GM18507 (cell line): Measurements from ENCODE around the gene LRRC37B.
"Not testable (repeated sequence)": the region's sequence is repeated elsewhere in the genome, so short reads cannot be mapped to it uniquely, and the experiment has no call there.

Experiments
- DNase-seq: peaks from one replicate; pipeline ENCODE4 v3.0.0; 2011; ENCODE audit warnings: low read depth; ENCODE audit not compliant: insufficient read length; ENCODE audit errors: extremely low spot score
- FAIRE-seq: peaks from 2 replicates; lab custom pipeline; 2011; peaks lifted over from hg19 to GRCh38; lab: Jason Lieb, UNC

Gene LRRC37B

DNA sequence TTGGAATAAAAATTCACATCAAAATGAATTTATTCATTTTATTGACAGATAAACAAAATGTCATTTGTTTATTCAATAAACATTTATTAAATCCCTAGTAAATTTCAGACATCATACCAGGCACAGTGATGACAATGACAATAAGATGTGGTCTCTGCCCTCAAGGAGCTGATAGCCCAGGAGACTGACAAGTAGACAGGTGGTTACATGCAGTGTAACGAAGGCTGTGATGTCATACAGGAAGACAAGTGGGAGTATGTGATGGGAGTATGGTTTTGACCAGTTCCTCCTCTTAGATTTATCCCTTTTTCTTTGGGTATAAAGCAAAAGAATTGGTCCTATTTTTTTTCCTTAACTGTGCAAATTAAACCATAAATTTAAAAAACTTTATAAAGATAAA is 26.6 kb downstream of the LRRC37B start:
- not testable (repeated sequence) for DNase-seq, FAIRE-seq

DNA sequence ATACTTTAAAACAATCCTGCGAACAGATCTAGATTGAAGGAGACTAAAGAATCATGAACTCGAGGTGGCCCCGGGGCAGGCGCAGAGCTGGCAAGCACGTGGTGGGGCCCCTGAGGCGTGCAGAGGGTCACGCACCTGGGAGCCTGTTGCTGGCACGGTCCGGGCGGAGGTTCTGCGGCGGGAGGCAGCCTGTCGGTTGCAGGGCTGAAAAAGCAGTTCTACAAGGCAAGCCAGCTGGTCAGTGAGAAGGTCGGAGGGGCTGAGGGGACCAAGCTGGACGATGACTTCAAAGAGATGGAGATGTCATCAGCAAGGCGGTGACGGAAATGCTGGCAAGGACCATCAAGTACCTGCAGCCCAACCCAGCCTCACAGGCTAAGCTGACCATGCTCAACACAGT is 33.1 kb downstream of the LRRC37B start:
- DNase-seq, FAIRE-seq: not testable (repeated sequence)

DNA sequence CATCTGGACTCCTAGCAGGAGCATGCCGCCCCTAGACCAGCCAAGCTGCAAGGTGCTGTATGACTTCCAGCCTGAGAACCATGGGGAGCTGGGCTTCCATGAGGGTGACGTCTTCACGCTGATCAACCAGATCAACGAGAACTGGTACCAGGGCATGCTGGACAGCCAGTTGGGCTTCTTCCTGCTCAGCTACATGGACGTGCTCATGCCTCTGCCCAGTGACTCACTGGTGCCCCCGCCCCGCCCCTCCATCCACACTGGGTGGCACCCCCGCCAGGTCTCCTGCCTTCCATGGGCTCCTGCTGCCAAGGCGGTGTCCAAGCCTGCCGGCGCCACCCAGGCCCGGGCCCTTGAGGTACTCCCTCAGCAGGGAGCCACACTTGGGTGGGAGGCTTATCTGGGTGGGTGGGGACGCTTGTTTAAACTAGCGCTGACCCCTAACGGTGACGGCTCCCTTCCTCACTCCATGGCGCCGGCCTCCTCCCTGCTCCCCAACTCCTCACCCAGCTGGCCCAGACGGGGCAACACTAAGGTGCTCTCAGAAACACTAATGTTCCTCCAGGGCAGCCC is 34.2 kb downstream of the LRRC37B start:
- not testable (repeated sequence) for FAIRE-seq

DNA sequence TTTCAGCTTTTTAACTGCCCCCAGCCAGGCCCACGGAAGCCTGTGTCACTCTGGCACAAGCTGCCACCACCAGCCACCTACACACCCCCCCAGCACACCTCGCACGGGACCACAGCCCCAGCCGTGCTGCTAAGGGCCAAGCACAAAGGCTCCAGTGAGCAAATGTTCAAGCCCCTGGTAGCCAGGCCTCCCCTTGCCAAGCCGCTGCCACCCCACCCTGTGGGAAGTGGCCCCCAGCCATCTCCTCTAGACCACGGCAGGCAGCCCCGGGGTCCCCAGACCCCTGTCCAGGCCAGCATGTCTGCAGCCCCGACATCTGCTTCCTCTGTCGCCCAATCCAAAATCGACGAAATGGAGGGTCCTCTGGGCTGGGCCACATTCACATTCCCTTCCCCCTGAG is 35.1 kb downstream of the LRRC37B start:
- FAIRE-seq, DNase-seq: not testable (repeated sequence)

More for the DNA sequence above, 34.2 kb downstream of the LRRC37B start:
- DNase-seq, result not testable (repeated sequence)

DNA sequence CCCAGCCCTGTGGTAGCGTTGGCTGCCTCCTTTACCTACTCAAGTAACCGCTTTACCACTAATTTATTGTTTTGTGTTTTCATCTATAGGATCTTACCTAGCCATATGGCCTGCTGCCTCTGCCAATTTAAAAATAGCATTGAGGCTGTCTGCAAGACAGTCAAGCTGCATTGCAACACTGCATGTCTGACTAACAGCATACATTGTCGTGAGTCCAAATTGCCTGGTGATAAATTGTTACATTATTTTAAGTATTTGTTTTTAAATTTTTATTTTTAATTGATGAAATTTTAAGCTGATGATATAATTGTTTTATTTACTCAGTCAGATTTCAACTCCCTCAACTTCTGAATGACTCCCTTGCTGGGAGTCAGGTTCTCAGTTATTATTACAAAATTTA is 38.4 kb downstream of the LRRC37B start:
- not testable (repeated sequence) for DNase-seq, FAIRE-seq

DNA sequence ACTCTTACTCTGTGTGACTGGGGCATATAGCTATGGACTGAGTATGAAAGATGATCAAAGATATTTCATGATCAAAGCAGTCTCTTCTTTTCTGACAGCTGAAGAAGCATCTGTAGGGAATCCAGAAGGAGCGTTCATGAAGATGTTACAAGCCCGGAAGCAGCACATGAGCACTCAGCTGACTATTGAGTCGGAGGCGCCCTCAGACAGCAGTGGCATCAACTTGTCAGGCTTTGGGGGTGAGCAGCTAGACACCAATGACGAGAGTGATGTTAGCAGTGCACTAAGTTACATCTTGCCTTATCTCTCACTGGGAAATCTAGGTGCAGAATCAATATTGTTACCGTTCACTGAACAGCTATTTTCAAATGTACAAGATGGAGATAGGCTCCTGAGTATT is 40.5 kb downstream of the LRRC37B start:
- FAIRE-seq, result not testable (repeated sequence)

DNA sequence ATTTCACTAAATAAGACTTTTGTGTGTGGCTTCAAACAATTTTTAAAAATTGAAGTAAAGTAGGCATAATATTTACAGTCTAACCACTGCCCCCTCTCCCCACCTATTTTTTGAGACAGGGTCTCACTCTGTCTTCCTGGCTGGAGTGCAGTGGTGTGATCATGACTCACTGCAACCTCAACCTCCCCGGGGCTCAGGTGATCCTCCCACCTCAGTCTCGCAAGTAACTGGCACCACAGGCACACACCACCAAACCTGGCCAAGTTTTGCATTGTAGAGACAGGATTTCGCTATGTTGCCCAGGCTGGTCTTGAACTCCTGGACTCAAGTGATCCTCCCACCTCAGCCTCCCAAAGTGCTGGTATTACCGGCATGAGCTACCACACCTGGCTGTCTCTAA is 47.8 kb downstream of the LRRC37B start:
- not testable (repeated sequence) for FAIRE-seq, DNase-seq

More for the DNA sequence above, 40.5 kb downstream of the LRRC37B start:
- DNase-seq, result not testable (repeated sequence)

DNA sequence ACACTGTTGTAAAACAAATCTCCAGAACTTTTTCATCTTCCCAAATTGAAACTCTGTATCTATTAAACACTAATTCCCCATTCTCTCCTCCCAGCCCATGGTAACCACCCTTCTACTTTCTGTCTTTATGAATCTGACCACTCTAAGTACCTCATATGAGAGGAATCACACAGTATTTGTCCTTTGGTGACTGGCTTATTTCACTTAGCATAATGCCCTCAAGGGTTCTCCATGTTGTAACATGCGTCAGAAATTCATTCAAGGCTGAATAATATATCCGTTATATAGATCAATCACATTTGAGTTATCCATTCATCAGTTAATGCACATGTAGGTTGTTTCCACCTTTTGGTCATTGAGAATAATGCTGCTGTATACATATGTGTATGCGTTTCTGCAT is 48.2 kb downstream of the LRRC37B start:
- FAIRE-seq, DNase-seq: not testable (repeated sequence)

DNA sequence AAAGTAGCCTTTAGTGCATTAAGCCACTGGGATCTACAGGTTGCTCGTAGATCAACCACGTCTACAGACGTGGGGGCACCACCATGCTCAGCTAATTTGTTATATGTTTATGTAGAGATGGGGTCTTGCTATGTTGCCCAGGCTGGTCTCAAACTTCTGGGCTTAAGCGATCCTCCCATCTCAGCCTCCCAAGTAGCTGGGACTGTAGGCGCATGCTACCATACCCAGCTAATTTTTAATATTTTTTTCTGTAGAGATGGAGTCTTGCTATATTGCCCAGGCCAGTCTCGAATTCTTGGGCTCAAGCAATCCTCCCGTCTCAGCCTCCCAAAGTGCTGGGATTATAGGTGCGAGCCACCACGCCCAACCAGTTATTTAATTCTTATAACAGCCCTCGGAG is 49.3 kb downstream of the LRRC37B start:
- not testable (repeated sequence) for FAIRE-seq, DNase-seq

DNA sequence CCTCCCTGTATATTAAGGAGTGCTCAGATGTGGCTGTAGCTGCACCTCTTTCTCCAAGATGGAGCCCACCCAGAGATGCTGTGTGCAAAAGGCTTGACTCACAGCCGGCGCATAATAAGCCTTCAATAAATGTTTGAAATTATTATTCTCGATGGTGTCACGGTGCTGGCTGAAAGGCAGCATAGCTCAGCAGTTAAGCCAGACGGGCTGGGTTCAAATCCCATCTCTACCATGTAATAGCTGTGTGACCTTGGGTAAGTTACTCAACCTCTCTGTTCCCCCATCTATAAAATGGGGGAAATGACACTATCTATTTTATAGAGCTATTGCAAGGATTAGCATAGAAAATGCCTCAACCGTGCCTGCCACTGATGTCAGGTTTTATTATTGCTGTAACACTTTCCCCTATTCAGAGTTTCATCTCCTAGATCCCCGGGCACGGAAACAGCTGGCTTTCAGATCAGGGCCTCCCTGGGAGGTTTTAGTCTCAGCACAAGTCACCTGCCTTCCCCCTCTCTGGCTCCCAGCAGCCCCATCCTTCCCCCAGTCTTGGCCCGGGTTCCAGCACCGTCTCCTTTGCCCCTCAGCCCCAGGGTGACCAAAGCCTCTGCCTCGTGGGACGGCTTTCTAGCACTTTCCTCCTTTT is 50.4 kb downstream of the LRRC37B start:
- not testable (repeated sequence) for FAIRE-seq, DNase-seq

DNA sequence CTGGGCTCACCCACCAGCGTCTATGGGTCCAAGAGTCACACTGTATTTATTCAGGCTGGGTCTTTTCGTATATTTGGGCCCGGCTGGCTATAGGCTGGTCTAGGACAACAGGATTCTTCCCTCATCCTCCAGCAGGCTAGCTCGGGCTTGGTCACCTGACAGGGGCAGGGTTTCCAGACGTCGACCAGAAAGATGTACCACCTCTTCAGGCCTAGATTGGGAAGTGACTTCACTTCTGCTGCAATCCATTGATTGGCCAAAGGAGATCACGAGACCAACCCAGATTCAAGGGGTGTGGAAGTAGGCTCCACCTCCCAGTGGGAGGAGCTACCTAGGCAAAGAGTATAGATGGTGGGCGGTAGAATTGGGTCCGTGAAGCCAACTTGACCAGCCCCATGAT is 53.5 kb downstream of the LRRC37B start:
- FAIRE-seq, DNase-seq: not testable (repeated sequence)

DNA sequence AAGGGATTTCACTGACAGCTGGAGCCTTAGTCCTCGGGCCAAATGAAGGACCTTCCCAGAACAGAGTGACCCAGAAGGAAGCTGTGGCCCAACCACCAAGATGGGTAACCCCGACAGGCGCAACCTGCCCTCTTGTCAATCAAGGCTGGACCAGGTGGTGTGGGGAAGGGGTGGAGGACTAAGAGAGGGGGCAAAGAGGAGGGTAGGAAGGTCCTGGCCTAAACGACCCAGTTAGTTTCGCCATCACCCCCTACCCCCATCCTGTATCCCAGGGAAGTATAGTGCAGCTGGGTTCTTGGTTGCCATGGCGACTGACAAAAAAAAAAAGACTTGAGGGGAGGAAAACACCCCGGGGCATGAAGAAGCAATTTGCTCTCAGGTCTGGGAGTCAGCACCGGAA is 54.7 kb downstream of the LRRC37B start:
- DNase-seq, FAIRE-seq: not testable (repeated sequence)

DNA sequence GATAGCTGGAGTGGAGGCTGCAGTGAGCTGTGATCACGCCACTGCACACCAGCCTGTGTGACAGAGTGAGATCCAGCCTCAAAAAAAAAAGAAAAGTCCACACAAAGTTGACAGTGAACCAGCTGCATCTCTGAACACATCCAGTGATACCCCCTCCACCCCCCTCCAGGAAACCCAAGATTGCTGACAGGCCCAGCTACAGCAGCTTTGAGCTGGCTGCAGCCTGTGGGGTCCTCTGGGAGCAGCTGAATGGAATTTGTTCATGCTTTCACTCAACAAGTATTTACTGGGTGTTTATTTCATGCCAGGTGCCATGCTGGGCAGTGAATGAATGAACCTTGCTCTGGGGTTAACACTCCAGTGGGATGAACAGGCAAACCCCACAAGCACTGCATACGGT is 56.9 kb downstream of the LRRC37B start:
- not testable (repeated sequence) for FAIRE-seq, DNase-seq

DNA sequence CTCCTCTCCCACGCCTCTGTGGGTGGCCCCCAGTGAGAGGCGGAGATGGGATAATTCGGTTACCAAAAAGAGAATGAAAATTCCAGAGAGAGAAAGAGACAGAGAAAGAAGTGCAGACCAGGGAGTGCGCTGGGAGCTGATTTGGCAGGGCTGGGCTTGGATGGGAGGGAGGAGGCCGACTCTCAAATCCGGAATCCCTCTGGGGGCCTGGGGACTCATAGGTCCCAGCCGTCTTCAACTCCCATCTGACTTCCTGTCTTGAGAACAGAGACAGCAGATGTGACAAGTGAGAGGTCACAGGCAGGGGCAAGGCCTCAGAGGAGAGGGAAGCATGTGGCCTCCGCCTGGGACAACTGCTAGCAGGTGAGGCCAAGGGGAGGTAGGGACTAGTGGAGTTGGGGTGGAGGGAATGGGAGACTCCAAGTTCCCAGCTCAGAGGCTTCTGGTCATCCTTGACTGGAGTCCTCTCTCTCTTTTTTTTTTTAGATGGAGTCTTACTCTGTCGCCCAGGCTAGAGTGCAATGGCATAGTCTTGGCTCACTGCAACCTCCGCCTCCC is 59.0 kb downstream of the LRRC37B start:
- FAIRE-seq, result not testable (repeated sequence)

DNA sequence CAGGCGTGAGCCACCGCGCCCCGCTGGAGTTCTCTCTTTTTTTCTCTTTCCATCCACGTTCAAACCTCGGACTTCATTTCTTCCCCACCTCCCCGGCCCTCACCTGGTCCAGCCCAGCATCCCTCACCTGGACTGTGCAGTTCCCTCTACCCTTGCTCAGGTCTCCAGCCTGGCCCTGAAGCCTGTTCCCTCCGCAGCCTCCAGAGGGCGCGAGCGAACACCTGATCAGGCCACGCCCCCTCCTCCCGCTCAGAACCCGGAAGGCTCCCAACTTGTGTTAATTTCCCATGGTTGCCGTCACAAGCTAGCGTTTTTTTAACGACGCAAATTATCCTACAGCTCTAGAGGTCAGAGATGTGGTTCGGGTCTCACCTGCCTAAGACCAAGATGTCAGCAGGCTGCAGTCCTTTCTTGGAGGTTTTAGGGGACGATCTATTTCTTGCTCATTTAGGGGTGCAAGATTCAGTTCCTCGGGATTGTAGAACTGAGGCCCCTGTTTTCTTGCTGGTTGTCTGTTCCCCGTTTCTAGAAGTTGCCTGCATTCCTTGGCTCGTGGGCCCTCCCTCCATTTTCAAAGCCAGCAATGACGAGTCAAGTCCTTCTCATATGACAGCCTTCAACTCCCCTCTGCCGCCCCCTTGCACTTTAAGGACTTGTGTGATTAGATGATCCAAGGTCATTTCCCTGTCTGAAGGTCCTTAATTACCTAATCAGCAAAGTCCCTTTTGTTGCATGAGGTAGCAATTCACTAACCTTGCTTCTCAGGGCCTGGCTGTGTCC is 59.9 kb downstream of the LRRC37B start:
- DNase-seq, result not testable (repeated sequence)
- FAIRE-seq, result peak; percentile 21

More for the DNA sequence above, 59.0 kb downstream of the LRRC37B start:
- not testable (repeated sequence) for DNase-seq

DNA sequence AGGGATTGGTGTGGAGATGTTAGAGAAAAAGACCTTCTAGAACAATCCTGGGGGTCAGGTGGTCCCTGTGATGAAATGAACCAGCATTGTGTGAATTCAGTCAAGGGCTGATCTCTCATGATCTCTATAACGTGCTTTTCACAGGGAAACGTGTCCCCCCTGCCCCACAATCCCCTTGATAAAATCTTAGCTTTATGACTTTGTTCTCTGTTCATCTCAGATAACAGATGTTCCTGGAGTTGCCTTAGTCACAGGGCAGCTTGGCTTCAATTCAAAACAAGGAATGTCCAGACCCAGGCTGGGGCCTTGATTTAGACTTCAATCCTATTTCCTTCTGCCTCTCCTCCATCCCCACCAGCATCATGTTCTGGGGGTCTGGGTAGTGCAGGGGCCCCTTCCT is 61.9 kb downstream of the LRRC37B start:
- not testable (repeated sequence) for DNase-seq, FAIRE-seq

DNA sequence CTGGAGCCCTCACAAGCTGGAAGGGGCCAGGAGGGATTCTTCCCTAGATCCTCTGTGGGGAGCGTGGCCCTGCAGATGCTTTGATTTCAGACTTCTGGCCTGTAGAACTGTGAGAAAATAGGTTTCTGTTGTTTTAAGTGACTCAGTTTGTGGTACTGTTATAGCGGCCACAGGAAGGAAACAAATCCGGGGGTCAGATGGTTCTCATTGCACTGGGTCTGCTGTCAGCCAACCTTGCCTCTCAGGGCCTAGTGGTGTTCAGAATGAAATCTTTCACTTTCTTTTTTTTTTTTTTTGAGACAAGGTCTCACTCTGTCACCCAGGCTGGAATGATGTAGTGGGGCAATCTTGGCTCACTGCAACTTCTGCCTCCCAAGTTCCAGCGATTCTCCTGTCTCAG is 64.8 kb downstream of the LRRC37B start:
- peak; percentile 69 for FAIRE-seq
- DNase-seq, result not testable (repeated sequence)

DNA sequence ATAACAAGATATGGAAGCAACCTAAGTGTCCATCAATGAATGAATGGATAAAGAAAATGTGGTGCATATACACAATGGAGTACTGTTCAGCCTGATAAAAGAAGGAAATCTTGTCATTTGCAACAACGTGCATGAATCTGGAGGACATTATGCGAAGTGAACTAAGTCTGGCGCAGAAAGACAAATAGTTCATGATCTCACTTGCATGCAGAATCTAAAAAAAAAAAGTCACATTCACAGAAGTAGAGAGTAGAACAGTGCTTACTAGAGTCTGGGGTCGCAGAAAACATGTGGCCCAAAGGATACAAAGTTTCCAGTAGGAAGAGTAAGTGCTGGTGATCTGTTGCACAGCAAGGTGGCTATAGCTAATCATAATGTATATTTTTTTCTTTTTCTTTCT is 65.9 kb downstream of the LRRC37B start:
- not testable (repeated sequence) for DNase-seq, FAIRE-seq

DNA sequence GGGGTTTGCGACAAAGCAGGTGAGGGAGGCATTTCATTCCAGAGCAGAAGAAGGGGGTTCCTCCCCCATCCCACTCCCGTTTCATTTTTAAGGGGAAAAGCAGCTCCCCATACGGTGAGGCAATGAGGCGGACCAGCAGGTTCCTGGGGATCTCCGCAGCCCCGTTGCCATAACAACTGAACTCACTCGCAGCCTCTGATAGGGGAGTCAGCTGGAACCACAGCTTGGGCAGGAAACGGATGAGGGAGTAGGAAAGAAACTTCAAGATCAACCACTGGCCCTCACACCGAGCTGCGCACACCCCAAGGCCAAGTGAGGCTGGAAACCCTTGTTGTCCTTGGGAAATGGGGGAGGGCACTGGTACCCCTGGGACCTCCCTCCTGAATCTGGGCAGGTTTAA is 72.6 kb downstream of the LRRC37B start:
- DNase-seq (peak; percentile 63), FAIRE-seq (peak; percentile 65)

DNA sequence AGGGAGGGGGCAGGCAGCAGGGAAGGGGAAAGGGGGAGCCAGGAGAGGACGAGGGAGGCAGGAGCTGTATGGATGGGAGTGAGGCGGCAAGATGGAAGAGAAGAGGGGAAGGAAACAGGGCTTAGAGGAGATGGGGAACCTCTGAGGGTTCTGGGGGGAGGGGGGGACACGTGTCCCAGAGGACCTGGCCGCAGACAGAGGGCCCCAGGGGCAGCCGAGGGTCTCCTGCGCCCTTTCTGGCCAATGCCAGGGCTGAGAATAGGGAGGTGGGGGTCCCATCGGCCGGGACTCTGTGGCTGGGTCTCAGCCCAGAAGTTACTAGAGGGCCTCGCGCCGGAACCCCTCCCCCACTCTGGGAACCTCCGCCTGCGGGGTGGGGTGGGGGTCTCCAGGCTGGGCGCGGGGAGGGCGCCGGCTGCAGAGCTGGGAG is 76.4 kb downstream of the LRRC37B start:
- DNase-seq, FAIRE-seq: not testable (repeated sequence)
